GM19467 (cell line): ENCODE measurements around the gene SEMA3C.

Experiments used
- ATAC-seq: cut with Tn5 transposase; IDR thresholded peaks from one replicate; pipeline ENCODE4 v1.9.1; 2021; ENCODE audit warnings: mild to moderate bottlenecking, moderate library complexity; ENCODE audit not compliant: unreplicated experiment

SEMA3C gene

DNA sequence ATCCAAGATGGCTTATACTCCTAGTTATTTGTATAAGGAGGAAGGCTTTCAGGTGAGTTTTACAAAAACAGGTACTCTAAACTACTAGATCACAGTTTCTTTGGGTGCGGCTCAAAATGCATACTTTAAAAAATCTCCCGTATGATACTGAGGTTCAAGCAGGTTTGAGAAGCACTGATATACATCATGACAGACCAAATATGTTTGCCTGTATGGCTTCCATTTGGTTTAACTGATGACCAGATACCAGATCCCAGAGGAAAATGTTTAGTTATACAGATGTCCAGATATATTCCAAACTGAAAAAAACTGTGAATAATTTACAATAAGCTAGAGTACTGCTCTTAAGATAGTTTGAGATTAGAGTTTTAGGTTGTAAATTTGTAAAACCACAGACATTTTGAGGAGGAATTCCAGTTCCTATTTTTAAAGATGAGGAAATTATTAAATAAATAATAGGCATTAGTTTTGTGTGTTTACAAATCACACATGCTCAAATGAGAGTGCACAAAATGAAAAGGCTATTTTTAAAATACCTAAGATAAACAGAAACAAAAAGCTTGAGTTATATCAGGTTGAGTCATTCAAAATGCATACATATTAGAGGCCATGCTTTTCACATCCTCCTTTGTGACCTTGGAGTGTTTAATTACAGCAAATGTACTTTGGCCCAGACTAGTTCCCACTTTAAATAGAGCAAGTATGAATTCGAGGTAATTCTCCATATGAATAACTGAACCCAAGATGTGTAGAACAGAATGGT lies 60.5 kb downstream of the SEMA3C start:
- ATAC-seq, result no peak

DNA sequence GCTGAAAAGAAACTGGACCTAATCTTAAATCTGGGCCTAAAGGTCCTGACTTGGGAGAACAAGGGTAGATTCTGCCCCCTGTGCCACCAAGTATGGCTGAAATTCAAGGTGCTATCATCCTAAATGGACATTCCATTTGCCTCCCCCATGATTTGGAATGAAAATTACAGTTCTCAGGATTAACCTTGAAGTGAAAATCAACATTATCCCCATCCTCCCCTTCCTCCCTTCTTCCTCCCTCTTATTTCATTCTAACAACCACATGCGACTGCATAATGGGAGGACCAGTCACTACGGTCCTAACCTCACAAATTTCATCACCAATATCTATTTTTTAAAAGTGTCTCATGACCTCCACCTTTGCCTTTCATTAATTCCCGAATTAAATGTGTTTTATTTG lies 62.1 kb downstream of the SEMA3C start:
- no peak for ATAC-seq

DNA sequence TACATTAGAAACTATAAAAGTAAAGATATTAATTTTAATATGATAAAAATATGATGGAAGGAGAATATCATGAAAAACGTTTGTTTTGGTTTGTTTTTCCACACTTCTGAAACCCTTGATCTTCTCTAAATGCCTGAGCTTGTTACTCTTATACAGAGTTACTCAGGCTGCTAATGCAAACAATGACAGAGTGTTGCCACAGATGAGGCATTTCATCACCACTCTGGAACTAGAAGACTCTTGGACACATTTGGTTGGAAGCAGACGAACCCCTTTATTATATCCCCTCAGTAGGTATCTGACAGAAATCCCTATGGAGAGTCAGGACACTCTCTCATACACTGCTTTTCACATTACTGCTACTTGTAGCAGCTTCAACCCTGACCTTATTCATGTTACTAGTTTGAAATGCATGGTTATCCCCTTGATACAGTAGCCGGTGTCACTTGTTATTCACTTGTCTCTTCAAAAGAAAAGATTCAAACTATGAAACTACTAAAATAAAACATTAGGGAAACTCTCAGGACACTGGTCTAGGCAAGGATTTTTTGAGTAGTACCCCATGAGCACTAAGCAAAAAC lies 66.9 kb downstream of the SEMA3C start:
- ATAC-seq, result no peak

DNA sequence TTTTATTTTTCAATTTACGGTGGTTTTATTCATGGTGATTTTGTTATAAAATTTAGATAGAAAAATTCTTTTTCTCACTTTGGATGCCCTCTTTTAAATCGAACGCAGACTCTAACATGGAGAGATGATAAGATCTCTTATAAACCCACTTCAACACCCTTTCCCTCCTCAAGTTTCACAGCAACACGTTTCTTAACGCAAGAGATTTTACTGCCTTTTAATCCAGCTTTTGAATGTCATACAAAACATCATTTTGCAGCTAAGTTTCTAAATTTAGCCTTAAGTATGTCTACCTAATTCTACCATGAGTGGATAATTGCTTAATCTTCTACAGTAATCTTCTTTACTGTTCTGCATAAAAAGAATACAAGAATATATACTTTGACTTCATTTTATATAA lies 70.0 kb downstream of the SEMA3C start:
- no peak for ATAC-seq

DNA sequence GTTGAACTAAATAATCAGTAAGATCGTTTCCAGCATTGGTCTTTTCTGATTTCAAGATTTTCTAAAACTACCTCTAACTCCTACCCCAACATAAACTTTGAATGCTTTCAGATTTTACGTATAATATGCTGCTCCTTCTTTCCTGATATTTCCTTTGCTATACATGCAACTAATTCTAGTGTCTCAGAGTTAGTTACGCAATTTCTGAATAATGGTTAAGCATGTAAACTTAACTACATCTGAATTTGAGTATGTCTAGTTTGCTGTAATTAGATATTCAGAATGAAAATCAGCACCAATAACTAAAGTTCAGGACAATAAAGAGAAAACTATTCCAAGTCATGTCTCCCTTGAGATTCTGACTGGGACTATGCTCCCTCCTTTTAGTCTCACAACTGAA lies 71.0 kb downstream of the SEMA3C start:
- no peak for ATAC-seq

DNA sequence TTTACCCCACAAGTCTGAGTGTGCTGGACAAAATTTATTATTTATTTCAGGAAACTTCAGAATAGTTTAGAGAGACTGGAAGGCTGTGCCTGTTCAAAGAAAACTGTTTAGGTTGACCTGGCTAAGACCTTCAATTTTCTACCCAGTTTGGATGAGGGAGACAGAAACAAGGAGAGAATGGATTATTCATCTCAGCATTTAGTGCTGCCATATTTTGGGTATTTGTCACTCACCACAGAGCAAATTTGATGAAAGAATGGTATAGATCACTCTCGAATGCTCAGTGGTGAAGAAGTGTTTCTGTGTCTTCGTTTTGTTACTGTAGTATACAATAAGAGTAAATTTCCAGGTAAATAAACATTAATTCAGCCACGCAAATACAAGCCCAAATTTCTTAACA lies 71.8 kb downstream of the SEMA3C start:
- no peak for ATAC-seq

DNA sequence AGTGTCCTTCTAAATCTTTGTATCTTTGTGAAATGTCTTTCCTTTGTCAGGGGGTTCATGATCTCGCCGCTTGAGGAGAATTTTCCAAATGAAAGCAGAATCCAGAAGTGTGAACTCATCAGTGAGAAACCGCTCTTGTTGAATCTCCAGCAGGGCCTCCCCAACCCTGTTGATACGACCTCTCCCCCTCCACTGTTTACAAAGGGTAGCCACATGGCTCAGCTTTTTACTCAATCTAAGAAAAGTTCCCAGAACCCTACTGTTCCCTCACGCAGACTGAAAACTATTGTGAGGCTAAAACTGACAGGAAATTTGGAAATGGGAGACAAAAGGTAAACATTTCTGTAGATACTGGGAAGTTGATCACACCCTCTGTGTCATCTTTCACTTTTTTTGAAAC lies 73.9 kb downstream of the SEMA3C start:
- ATAC-seq, result no peak

DNA sequence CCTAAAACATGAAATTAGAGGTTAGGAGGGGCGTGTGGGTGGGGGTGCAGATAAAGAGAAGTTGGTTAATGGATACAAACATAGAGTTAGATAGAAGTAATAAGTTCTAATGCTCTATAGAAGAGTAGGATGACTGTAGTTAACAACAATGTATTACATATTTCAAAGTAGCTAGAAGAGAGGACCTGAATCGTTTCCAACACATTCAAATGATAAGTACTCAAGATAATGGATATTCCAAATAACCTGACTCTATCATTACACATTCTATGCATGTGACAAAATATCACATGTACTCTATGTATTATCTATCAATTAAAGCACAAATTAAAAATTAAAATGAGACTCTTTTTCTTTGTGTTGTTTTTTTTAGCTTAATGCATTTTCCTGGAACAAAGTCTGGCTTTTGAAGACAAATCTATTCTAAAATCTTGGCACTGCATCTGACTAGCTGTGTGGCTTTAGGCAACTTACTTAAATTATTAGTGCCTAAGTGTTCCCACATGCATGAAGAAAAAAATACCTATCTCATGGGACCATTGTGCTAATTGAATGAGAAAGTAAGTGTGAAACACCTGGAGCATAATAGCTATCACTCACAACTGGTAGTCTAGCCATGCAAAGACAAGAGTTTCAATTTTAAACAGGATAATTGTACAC lies 75.7 kb downstream of the SEMA3C start:
- no peak for ATAC-seq

DNA sequence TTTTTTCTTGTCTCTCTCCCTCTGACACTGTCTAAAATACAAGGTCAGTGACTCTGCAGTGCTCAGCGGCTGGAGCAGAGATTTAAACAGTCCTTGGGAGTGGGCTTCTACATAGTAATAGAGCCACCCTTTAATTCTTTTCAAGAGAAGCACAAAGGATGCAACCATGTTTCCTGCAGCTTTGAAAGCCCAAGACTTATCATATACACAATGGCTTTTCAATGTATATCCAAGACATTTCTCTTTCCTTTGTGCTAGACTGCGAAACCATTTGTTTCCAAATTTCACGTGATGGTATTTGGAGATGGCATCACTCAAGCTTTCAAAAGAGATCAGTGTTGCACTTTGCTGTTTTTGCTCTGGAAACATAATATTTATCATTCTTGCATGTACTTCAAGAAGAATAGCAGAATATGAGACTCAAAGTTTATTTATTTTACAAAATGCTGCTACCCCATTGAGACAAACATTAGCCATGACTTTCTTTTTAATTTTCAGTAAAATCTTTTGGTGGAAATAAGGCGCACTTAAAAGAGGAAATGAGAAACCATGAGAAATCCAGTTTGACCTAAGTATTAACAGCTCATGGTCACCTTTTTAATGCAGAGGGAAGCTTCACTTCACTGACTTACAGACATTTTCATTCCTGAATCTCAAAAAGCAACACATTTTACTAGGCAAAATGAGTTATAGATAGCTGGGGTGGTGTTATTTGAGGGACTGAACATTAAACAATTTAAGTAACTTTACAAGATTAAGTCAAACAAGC lies 76.6 kb downstream of the SEMA3C start:
- ATAC-seq, result no peak

DNA sequence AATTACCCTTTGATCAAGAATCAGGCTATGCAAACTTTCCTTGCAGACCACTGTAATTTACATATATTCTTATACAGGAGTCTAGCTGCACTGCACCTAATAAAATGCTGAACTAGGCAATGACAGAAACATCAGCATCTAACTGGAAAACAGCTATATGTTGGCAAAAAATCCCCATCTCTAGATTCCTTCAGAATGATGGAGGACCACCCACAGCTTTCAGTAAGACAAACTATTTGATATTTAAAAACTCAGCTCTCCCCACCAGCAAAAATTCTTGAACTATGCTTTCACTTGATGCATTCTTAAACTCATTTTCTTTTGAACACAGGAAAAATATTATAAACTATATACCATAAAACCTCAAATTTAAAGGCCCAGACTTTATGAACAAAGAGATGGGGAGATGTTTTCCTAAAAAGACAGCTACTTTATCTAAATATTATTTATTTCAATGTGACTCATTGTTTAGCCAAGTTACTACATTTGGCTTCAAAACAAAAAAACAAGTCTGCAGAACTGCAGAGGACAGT lies 77.4 kb downstream of the SEMA3C start:
- ATAC-seq, result no peak

DNA sequence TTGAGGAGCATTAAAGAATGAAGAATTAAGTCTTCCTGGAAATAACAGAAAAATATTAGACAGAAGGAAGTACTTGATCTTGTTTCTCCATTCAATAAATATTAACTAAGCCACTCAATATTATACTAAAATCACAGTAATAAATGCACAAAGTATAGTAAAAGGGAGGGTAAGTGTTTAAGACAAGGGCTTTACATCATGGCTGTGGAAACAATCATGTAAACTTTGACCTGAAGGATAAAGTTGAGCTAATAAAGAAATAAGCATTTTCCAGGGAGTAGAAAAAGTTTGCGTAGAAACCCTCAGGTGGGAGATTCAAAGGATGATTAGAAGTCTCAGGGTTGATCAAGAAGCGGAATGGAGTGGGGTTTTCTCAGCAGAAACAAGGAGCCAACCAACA lies 78.2 kb downstream of the SEMA3C start:
- ATAC-seq, result no peak

DNA sequence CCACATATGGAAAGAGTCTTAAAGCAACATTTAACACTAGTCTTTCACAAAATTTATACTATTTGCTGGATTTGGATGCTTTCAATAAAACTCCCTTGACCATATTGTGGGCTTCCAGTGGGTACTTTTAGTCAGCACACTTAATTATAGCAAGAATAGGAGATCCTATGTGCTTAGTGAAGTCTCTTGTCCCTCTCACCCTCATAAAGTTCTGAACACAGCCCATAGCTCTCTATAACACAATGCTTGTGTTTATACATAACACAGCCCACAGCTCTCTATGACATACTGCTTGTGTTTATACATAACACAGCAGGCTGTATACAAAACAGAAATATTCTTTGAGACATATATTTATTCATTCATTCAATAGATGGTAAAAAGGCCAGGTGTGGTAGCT lies 79.0 kb downstream of the SEMA3C start:
- ATAC-seq, result no peak

DNA sequence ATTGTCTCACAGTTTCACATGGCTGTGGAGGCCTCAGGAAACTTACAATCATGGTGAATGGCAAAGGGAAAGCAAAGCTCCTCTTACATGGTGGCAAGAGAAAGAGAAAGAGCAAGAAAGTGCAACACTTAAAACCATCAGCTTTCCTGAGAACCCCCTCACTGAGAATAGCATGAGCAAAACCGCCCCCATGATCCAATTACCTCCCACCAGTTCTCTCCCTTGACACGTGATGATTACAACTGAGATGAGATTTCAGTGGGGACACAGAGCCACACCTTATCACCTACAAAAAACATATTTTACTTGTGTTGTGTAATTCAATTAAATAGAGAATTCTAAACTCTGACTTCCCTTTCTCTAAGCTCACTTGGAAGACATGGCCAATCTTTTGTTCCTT lies 80.2 kb downstream of the SEMA3C start:
- no peak for ATAC-seq

DNA sequence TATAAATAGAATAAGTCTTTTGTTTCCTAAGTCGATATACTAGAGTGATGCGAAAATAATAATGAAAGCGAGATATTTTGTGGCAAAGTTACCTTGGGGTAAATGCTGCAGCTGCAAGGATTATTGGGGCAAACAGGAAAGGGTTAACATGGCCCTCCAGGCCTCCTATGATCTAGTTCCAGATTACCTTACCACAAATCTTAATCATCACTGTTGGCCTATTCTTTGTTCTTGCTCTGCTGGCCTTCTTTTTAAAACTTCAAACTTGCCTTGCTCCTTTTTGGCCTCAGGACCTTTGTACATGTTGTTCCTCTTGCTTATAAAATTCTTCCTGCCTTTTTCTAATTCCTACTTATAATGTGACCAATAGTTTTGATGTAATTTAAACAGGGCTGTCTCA lies 81.5 kb downstream of the SEMA3C start:
- ATAC-seq, result no peak

DNA sequence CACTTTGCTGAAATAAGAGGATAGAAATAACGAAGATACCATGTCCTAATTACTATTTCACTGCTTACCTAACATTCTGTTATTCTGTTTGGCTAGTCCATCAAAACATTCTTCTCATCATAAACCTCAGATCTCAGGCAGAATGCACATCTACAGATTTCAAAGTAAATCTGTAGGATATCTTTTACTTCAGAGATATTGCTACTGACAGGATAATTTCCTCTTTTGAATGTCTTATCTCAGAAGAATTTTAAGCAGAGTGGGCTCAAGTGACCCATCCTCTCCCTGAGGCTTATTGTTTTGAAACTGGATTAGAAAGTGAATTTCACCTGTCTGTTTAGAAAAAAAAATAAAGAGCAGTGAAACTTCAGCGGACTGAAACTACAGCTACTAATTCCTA lies 83.6 kb downstream of the SEMA3C start:
- no peak for ATAC-seq

DNA sequence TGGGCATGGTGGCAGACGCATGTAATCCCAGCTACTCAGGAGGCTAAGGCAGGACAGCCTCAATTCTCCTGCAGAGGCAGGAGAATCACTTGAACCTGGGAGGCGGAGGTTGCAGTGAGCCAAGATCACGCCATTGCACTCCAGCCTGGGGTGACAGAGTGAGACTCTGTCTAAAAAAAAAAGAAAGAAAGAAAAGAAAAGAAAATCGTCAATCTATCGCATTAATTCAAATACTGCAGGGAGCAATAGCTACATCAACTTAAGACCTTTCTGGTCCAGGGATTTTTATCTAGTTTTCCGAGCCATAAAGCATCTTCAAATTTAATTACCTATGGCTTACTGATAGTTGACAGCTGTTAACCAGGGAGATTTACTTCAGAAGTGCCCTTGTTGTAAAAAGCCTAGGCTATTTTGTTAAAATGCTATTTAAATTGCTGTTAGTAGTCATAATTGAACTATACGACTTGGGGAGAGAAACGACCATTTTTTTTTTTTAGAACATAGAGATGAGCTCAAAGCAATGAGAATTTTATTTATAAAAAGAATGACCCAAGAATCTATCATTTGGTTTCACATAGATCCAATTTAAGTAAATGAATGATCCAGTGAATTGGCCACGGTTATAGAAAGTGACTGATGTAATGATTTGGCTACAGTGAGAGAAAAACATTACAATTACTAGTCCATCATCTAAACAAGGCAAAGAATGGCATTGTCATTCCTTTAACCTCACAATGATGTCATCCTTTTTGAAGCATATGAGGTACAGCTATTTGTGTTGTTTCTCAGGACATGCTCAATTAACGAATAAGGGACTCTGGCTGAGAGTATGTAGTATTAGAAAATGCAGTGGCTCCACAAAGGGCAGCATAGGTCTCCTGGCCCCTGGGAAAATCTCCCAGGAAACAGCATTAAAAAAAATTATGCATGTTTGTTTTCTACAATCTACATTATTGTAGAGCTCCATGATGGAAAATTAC lies 85.3 kb downstream of the SEMA3C start:
- no peak for ATAC-seq

DNA sequence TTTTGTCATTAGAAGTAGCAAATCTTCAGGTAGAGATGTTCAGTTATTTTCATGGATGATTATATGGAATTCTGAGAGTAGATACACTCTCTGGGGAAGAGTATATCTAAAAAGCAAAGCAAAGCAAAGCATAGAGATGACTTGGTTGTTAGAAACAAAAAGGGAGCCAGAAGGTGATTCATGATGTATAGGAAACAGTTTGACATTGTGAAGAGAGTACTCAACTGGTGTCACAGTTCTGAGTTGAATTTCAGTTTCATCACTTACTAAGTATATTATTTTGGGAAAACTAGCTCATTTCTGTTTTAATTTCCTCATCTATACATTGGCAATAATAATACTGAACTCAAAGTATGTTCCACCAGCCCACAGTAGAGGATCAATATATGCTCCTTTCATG lies 86.8 kb downstream of the SEMA3C start:
- ATAC-seq, result no peak

DNA sequence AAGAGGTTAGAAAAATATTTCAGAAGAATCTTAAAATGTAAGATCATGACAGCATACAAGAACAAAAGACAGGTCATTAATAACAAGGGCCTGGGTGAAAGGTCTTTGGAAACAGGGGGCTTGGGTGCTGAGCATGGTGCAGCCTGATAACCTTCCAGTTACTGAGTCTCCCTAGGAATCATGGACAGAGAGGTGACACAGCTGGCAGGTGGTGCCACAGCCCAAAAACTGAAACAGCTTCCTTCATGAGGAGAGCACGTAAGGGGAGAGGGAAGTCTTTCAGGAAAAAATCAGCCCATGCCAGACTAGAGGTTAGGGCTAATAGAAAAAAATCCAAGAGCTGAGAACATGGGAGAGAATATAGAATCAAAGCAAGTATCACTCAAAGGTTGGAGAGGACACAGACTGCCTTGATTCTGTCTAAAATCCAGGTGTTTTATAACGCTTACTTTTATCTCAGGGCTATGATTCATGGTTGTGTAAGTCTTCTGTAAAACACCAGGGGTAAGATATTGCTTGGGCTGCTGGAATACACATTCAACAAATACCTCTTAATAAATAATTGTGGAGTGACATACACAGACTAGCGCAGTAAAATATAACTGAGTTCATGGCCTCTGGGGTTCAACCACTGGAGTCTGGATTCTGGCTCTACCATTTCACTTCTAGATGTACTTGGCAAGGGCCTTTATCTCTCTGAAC lies 88.1 kb downstream of the SEMA3C start:
- no peak for ATAC-seq

DNA sequence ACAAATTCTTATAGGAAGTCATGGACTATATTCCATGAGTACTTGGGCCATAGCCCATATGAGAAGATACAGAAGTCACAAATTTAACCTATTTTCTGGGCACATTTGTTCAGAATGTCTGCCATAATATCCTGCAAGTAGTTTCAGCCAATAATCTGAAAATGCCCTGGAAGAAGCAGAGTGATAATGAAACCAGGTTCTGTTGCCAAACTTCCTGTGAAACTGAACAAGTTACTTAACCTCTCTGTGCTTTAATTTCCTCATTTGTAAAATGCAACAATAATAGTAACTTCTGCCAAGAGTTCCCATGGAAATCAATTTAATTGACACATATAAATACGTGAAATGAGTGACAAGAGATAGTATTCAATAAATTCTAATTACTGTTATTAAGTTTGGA lies 88.8 kb downstream of the SEMA3C start:
- no peak for ATAC-seq

DNA sequence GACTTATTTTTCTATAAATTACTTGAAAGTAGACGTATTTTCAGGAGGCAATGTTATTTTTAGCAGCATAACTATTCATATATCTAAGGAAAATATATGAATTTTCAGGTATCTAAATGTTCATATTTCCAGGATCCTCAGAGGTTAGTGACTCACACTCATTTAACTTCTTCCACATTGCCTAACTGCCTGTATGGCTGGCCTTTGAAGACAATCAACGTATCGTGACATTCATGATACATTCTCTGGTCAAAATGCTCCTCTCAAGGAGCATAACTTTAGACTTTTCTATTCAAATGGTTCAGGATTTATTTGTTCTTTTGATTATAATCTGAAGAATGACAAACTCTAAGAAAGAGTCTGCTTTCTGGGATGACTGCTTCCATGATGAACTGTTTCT lies 89.3 kb downstream of the SEMA3C start:
- ATAC-seq, result no peak
